ENCODE data around the gene PRM1.
"Not testable (repeated sequence)": the region's sequence is repeated elsewhere in the genome, so short reads cannot be mapped to it uniquely, and the experiment has no call there.

The PRM1 gene

DNA sequence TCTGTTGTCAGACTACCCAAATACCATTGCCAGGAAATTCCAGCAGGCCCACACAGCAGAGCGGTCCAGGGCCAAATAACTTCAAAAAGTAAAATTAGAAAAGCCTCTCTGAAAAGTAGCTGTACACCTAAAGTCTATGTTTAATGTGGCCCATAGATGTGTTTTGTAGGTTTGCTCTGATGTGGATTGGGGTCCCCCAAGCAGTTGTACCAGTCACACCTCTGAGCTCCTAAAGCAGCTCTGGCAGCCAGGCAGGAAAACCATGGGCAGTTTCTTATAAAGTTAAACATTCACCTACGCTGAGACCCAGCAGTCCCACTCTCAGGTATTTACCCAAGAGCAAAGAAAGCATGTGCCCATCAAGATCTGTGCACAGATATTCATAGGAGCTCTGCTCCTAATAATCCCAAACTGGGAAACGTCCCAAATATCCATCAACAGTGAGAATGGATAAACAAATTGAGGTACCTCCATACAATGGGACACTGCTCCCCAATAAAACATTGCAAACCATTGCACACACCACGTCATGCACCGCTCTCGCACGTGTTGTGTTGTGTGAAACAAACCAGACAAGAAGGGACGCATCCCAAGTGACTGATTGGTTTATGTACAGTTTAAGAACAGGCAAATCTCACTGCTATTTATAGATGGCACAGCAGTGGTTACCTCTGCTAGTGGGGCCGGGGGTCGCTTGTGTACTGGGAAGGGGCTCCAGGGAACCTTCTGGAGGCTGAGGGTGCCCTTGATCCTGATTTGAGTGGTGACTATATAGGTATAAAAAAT is 15.8 kb upstream of the PRM1 start:
- DNase-seq, result no peak

- DNase-seq, result no peak
These were observed 15.2 kb upstream of the PRM1 start for GRCh38 chr16:11296351-11296705.

- no peak for DNase-seq
These were observed 14.5 kb upstream of the PRM1 start for GRCh38 chr16:11295672-11296071.

- no peak for DNase-seq
These were observed 11.1 kb upstream of the PRM1 start for GRCh38 chr16:11292076-11292748.

DNA sequence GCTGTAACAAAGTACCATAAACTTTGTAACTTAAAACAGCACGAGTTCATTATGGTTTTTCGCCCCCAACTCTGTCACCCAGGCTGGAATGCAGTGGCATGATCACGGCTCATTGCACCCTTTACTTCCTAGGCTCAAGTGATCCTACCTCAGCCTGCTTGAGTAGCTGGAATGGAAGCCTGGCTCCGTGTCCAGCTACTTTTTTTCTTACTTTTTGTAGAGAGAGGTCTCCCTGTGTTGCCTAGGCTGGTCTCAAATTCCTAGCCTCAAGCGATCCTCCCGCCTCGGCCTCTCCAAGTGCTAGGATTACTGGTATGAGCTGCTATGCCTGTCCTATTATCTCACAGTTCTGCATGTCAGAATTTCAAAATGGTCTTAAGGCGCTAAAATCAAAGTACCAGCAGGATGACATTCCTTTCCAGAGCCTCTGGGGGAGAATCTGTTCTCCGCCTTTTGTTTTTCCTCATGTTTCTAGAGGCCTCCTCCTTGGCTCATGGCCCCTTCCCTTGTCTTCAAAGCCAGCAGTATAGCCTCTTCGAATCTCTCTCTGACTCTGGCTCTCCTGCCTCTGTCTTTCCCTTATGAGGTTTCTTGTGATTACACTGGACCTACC is 10.1 kb upstream of the PRM1 start:
- no peak for DNase-seq

DNA sequence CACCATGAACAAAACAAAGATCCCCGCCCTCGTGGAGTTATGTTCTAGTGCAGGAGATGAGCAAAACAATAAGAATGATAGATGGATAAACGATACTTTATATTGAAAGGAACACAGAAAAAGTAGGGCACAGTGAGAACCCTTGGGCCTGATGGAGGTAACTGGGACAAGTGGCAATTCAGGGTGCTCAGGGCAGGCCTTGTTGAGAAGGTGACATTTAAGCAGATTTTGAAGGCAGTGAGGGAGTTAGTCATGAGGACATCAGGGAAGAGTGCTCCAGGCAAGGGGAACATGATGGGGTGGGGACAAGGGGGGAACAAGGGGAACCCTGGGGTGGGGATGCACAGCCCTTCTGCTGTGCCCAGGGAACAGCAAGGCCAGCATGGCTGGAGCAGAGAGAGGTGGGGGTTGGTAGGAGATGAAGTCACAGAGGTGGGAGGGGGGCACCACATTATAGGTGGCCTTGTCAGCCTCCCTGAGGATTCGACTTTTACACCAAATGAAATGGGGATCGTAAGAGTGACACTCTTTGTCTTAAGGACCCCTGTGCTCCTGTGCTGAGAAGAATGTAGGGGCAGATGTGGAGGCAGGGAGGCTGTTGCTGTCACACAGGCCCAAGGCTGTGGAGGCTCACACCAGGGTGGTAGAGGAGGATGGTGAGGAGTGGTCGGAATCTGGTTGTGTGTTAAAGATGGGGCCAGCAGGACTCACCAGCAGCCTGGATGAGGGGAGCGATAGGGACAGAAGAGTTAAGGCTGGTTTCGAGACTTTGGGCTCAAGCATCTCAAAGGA is 9.2 kb upstream of the PRM1 start:
- no peak for DNase-seq

DNA sequence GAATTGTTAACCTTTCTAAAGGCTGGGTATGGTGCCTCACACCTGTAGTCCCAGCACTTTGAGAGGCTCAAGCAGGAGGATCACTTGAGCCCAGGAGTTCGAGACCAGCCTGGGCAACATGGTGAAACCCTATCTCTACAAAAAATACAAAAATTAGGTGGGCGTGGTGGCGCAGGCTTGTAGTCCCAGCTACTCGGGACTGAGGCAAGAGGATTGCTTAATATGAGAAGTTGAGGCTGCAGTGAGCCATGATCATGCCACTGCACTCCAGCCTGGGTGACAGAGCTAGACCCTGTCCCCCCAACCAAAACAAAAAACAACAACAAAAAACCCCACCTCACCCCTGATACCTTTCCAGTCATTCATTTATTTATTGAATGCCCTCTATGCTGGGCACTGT is 8.6 kb upstream of the PRM1 start:
- DNase-seq, result not testable (repeated sequence)

GRCh38 chr16:11289202-11289601 is 8.1 kb upstream of the PRM1 start:
- no peak for DNase-seq

DNA sequence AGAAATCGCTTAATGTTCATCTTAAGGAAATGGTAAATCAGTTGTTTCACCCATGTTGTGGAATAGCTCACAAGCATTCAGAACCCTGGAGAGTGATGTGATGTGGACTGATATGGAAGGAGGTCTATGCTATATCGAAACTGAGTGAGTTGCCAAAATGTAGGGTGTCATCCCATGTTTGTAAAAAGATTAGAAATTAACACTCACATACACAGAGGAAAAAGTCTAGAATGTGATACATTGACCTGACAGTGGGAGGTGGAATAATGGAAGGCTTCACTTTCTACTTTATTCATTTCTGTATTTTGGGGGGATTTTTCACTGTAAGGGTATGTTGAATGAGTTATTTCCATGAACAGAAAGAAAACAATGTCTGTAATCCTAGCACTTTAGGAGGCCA is 4.7 kb upstream of the PRM1 start:
- DNase-seq, result no peak

DNA sequence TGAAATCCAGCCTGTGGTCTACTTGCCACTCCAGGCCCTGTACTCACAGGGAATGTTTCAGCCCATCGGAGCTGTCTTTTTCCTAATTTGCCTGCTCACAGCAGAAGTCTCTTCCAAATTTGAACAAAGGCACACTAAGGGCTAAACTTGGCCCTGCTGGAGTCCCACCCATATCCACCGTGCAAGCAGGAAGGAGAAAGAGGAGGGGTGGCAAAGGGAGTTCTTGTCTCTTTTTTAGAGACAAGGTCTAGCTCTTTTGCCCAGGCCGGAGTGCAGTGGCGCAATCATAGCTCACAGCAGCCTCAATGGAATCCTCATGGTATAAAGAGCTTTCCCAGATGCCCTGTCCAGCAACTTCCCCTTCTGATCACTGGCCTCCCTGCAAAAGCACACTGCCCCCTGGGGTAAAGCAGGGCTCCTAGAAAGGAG is 2.7 kb upstream of the PRM1 start:
- DNase-seq, result no peak

- no peak for DNase-seq
These were observed 2.2 kb downstream of the PRM1 start for GRCh38 chr16:11278681-11279628.

GRCh38 chr16:11277607-11278337 is 3.4 kb downstream of the PRM1 start:
- no peak for DNase-seq

GRCh38 chr16:11276896-11277593 is 4.1 kb downstream of the PRM1 start:
- DNase-seq, result no peak

- DNase-seq, result no peak
These were observed 4.8 kb downstream of the PRM1 start, which contains the start of gene PRM2 for GRCh38 chr16:11276143-11276895. Gene PRM2 (minus strand): TSS chr16:11276480. CDS start chr16:11276370, 110 bp downstream.

GRCh38 chr16:11274964-11275363 is 6.2 kb downstream of the PRM1 start:
- DNase-seq, result no peak

GRCh38 chr16:11273721-11274324 is 7.3 kb downstream of the PRM1 start:
- no peak for DNase-seq

GRCh38 chr16:11272921-11273720 is 8.0 kb downstream of the PRM1 start, which contains the start of gene PRM3:
Gene PRM3 (minus strand): TSS chr16:11273629. CDS start chr16:11273595, 34 bp downstream.
- no peak for DNase-seq

DNA sequence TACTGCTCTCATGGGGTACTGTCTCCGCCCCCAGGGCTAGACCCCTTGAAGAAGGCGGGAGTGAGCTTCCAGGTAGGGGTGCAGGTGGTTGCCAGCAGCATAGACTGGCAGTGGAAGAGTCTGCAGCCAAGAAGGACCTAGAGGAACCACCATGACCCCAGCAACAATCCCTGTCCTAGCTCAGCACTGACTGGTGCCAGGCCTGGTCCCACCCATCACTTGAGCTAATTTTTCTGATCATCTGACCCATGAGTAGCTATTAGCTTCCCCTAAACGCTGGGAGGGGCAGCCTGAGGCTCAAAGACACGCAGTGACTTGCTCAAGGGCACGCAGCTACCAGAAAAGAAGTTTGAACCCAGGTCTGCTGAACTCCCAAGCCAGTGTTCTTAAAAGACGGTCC is 8.6 kb downstream of the PRM1 start:
- DNase-seq, result no peak

All from CD4-positive, alpha-beta T cell treated with Interleukin-4 for 1 hour (primary cell).